GM21515 (cell line): ENCODE results near the gene ZNF618.

ENCODE experiments used
- ATAC-seq: cut with Tn5 transposase; IDR thresholded peaks from one replicate; pipeline ENCODE4 v1.9.1; 2021; ENCODE audit not compliant: unreplicated experiment

Gene ZNF618

GRCh38 chr9:113909421-113909820 lies 33.3 kb downstream of the ZNF618 start:
- ATAC-seq: no peak

- no peak for ATAC-seq
These were observed 34.0 kb downstream of the ZNF618 start for GRCh38 chr9:113910036-113910639.

GRCh38 chr9:113911850-113912557 lies 35.9 kb downstream of the ZNF618 start:
- no peak for ATAC-seq

- ATAC-seq: no peak
These were observed 36.7 kb downstream of the ZNF618 start for GRCh38 chr9:113912816-113913215.

DNA sequence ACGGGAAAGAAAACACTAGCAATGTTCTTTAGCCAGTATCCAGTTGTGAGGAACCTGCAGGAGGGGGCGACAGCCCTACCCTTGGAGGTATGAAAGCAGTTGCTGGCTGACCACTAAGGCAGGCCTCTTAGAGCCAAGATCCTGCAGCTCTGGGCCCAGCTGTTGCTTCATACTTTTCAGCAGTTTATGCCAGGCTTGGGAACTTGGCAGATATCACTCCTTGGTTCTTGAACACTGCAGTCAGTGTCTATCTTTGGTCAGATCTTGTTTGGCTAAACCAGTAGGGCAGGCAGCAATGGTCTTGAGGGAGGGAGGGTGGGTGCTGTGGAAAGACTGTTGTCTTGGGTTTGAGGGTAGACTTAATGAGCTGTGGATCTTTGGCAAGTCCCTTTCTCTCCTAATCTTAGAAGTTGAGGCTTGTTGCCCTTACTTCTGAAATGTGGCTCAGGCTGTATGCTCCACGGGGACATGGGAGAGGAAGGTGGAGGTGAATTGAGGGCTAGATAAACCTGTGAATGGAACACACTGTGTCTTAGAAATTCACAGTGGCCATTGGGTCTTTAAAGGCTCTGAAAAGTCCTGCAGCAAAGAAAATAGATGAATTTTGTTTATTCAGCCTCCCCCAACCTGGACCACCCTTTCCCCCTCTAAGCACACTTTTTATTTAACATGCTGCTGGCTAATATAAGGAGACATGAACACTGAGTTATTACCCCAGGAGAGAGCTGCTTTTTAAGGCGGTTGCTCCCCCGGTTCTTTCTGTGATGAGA lies 37.5 kb downstream of the ZNF618 start:
- ATAC-seq: no peak

GRCh38 chr9:113914517-113914916 lies 38.4 kb downstream of the ZNF618 start:
- ATAC-seq: no peak

- ATAC-seq: no peak
These were observed 39.8 kb downstream of the ZNF618 start for GRCh38 chr9:113915817-113916434.

DNA sequence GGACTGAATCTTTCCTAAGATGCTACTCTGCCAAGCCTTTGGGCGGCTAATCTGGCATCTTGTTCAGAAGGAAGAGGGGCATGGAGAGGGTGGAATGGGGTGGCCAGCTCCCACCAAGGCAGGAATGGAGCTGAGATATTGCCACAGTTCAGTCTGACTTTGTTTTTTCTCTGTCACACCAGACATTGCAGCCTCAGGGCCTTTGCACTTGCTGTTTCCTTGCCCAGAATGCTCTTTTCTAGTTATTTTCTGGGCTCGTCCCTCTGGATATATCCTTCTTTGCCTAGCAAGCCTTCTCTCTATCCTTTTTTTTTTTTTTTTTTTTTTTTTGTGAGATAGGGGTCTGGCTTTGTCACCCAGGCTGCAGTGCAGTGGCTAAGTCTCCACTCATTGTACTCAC lies 40.8 kb downstream of the ZNF618 start:
- ATAC-seq: no peak

DNA sequence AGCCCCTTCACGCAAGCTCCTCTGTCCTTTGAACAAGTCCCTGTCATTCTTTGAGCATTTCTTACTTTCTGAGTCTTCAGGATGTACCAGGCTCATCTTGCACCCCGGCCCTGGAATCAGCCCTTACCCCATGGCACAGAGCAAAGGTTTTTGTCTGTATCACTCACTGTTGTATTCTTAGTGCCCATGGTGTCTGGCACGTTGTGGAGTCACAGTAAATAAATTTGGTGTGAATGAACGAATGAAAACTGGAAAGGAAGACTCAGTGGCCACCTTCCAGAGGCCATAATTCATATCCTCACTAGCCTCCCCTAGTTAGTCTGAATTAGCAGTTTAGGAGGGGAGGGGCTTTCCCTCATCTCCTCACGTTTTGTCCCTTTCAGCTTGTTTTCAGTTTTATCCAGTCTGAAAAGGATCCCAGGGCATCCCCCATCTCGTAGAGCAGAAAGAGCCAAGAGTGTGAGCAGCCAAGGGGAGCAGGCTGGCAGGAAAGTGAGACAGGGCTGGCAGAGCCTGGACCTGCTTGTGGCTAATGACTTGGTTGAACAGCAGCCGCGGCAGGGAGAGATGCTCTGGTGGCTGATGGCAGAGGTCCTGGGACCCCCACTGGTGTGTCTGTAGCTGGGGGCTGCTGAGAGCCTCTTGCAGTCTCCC lies 42.7 kb downstream of the ZNF618 start:
- no peak for ATAC-seq

- ATAC-seq: no peak
These were observed 43.3 kb downstream of the ZNF618 start for GRCh38 chr9:113919382-113919781.

GRCh38 chr9:113919871-113920270 lies 43.8 kb downstream of the ZNF618 start:
- ATAC-seq: no peak

- no peak for ATAC-seq
These were observed 44.8 kb downstream of the ZNF618 start for GRCh38 chr9:113920872-113921271.

- no peak for ATAC-seq
These were observed 45.4 kb downstream of the ZNF618 start for GRCh38 chr9:113921396-113921925.

DNA sequence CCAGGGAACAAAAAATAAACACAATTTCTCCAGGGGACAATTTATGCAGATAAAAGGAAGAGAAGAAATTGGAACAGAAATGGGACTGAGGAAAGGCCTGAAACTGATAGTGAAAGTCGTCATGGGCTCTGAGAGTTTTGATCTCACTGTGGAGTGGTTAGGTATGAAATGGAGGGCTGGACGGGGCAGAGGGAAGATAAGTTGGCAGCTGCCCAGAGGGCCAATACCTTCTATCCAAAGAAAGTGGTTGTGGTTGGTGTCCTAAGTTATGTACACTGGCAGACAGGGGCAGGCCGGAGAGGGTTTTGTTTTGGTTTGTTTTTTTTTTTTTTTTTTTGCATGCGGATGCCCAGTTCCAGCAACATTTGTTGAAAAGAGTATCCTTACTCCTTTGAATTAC lies 46.1 kb downstream of the ZNF618 start:
- ATAC-seq: no peak

- no peak for ATAC-seq
These were observed 50.1 kb downstream of the ZNF618 start for GRCh38 chr9:113926211-113926610.

GRCh38 chr9:113927277-113927676 lies 51.2 kb downstream of the ZNF618 start:
- ATAC-seq: no peak

DNA sequence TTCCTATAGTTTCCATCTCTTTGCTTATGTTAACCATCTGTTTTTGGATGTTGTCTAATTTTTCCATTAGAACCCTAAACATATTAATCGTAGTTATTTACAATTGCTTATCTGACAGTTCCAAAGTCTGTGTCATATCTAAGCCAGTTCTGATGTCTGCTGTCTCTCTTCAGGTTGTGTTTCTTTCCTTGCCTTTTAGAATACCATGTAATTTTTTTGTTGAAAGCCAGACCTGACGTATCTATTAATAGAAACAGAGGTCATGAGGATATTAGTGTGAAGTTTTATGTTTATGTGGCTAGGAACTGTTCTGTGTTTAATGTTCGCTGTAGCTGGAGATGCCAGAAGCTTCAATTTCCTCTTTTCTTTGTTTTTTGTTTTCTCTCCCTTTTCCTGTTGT lies 52.2 kb downstream of the ZNF618 start:
- no peak for ATAC-seq

DNA sequence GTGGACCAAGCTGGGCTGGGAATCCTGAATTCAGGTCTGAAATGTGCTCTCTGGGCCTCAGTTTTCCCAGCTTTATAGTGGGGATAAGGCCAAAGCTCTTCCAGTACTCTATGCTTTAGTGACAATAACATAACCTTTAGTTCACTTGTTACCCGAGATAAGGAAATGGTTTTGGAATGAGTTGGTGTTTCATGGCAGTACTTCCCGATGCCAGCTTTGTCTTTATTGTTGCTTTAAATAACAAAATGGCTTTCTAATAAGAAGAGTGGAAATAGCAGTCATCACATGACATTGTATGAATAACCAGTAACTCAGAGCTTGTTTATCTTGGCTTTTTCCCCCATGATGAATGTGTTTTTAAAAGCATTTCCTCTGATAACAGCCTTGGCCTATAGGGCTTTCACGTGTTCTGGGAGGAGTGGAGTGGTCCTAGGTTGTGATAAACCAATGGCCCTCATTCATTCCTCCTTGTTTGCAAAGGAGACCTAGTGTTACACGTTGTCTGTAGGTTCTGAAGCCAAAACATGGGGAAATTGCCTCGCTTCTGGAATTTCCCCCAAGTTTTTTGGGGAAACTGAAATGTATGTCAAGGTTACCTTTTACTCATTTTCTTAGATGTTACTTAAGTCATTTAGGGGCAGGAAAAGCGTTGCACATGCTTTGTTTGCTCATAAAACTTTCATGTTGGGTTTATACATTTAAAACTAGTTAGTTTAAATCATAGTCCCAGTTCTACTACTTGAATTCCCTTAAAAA lies 53.7 kb downstream of the ZNF618 start:
- no peak for ATAC-seq

DNA sequence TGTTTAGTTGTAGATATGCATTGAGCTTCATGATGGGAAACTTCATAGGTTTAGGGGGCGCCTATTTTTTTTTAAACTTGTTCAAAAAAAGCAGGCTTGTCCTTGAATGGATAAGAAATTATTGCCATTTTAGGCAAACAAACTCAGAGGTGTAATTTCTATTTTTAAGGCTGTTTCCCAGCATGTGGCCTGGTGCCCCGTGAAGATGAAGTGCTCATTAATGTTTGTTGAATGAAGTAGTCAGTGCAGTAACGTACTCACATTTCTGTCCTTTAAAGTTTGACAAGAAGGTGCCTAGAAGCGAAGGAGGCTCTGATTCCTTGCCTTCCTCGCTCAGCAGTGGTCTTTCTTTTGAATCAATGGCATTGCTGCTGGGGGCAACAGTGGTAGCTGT lies 54.3 kb downstream of the ZNF618 start:
- no peak for ATAC-seq

- no peak for ATAC-seq
These were observed 55.0 kb downstream of the ZNF618 start for GRCh38 chr9:113931140-113931539.
